HG03108 (cell line): ENCODE data around the gene IFT52.

ENCODE experiments used
- ATAC-seq: cut with Tn5 transposase; IDR thresholded peaks from one replicate; pipeline ENCODE4 v1.9.1; 2021; ENCODE audit warnings: moderate library complexity; ENCODE audit not compliant: unreplicated experiment

The IFT52 gene

GRCh38 chr20:43590392-43591303 is at the start of gene IFT52:
Gene IFT52, plus strand, starts transcription at chr20:43590937. Its CDS starts 3,762 bp downstream, at chr20:43594699.
- ATAC-seq = peak; percentile 97

GRCh38 chr20:43541214-43541613 is 49.5 kb upstream of the IFT52 start:
- no peak for ATAC-seq

GRCh38 chr20:43542161-43542560 is 48.6 kb upstream of the IFT52 start:
- no peak for ATAC-seq

GRCh38 chr20:43542674-43543073 is 48.1 kb upstream of the IFT52 start:
- no peak for ATAC-seq

GRCh38 chr20:43543138-43543537 is 47.6 kb upstream of the IFT52 start:
- ATAC-seq = no peak

- no peak for ATAC-seq
Measured at GRCh38 chr20:43544501-43544900, 46.2 kb upstream of the IFT52 start.

GRCh38 chr20:43545837-43546578 is 44.7 kb upstream of the IFT52 start:
- ATAC-seq = no peak

- no peak for ATAC-seq
Measured at GRCh38 chr20:43548273-43548880, 42.4 kb upstream of the IFT52 start.

- no peak for ATAC-seq
Measured at GRCh38 chr20:43549416-43550065, 41.2 kb upstream of the IFT52 start.

GRCh38 chr20:43550456-43550855 is 40.3 kb upstream of the IFT52 start:
- ATAC-seq = no peak

GRCh38 chr20:43554369-43554768 is 36.4 kb upstream of the IFT52 start:
- ATAC-seq = no peak

GRCh38 chr20:43558412-43559146 is 32.2 kb upstream of the IFT52 start, which contains the start of gene SGK2:
Gene SGK2, plus strand, starts transcription at chr20:43559027. Its CDS starts 7,469 bp downstream, at chr20:43566496.
- no peak for ATAC-seq

- no peak for ATAC-seq
Measured at GRCh38 chr20:43559147-43559987, 31.4 kb upstream of the IFT52 start.

GRCh38 chr20:43560974-43561373 is 29.8 kb upstream of the IFT52 start:
- no peak for ATAC-seq

- ATAC-seq = no peak
Measured at GRCh38 chr20:43563429-43563828, 27.3 kb upstream of the IFT52 start.

- ATAC-seq = no peak
Measured at GRCh38 chr20:43563991-43564390, 26.7 kb upstream of the IFT52 start.

- no peak for ATAC-seq
Measured at GRCh38 chr20:43564455-43564854, 26.3 kb upstream of the IFT52 start.

- ATAC-seq = no peak
Measured at GRCh38 chr20:43564993-43565757, 25.6 kb upstream of the IFT52 start.

- no peak for ATAC-seq
Measured at GRCh38 chr20:43565758-43566104, 25.0 kb upstream of the IFT52 start.
